HCT116 (cell line): ENCODE measurements around the gene CDK13. TPM values are rescaled to one million over a fixed set of nuclear protein-coding genes. Genes with fewer than 3 reads are reported as not detected.

Experiments
- ATAC-seq: fragments of 200-7000 bp; cut with Tn5 transposase; 2 replicates; pipeline ENCODE4 v1.9.1; 2020; ENCODE audit warnings: mild to moderate bottlenecking, moderate library complexity
- BruUV-seq: library from RNA; stranded (reverse); fragments of 400-500 nt; replicated peaks from 2 replicates; lab custom pipeline; 2021; lab: Mats Ljungman, UMichigan
- CTCF ChIA-PET: fragments of 300-600 bp; sonication (Branson Sonifier 250); formaldehyde crosslinking; loops from one replicate; lab custom pipeline; 2021; ENCODE audit warnings: antibody characterized with exemption; lab: Charles Lee
- POLR2A ChIA-PET: fragments of 300-600, 350-600 bp; sonication (Branson Sonifier 250); formaldehyde crosslinking; loops from one replicate; lab custom pipeline; 2021; ENCODE audit warnings: antibody characterized with exemption; lab: Charles Lee
- RAD21 ChIA-PET, 2 experiments: fragments of 300-600 bp; sonication (Branson Sonifier 250); formaldehyde crosslinking; loops; one replicate each; lab custom pipeline; 2023; ENCODE audit warnings: low total read pairs in 2 of 2; ENCODE audit not compliant: uncharacterized antibody in 2 of 2, unreplicated experiment in 2 of 2, low non-redundant PET in 1 of 2; lab: Charles Lee
- DNase-seq: peaks from one replicate; pipeline ENCODE4 v3.0.0-alpha.2; 2010; ENCODE audit warnings: low read depth, low spot score
- H2AFZ ChIP-seq: fragments of 200-600 bp; shearing (Covaris generic), sonication (generic); 2 replicates; pipeline ENCODE4 v1.6.1; 2017; ENCODE audit warnings: low read depth, mixed run types, mixed read lengths, antibody characterized with exemption, low read length; ENCODE audit not compliant: poor library complexity, severe bottlenecking
- H3K27ac ChIP-seq: 2 replicates; pipeline ENCODE4 v1.5.1; 2012; ENCODE audit warnings: low read depth, low read length
- H3K27me3 ChIP-seq: fragments of 200-600 bp; sonication (generic); 2 replicates; pipeline ENCODE4 v1.6.1; 2016; ENCODE audit warnings: mixed run types, low read length, mixed read lengths; ENCODE audit not compliant: insufficient read depth
- H3K36me3 ChIP-seq, 2 experiments: fragments of 200-500 bp in 1 of 2; fragments of 200-600 bp in 1 of 2; sonication (Bioruptor generic) in 1 of 2; sonication (generic) in 1 of 2; 2 replicates each; pipeline versions ENCODE4 v1.5.1 to v1.6.1; 2014 to 2016; ENCODE audit warnings: low read length in 2 of 2, inconsistent platforms in 1 of 2, mixed read lengths in 1 of 2, mixed run types in 1 of 2; ENCODE audit not compliant: insufficient read depth in 2 of 2, control insufficient read depth in 1 of 2
- H3K4me1 ChIP-seq, 2 experiments: fragments of 200-600 bp in 1 of 2; sonication (generic) in 1 of 2; 2 replicates each; pipeline versions ENCODE4 v1.5.1 to v1.6.1; 2012 to 2017; ENCODE audit warnings: low read length in 2 of 2, inconsistent platforms in 1 of 2, mild to moderate bottlenecking in 1 of 2, mixed read lengths in 1 of 2, mixed run types in 1 of 2, moderate library complexity in 1 of 2; ENCODE audit not compliant: insufficient read depth in 2 of 2, control insufficient read depth in 1 of 2
- H3K4me2 ChIP-seq: fragments of 200-600 bp; sonication (generic); 2 replicates; pipeline ENCODE4 v1.6.1; 2017; ENCODE audit warnings: mixed run types, low read length, mixed read lengths
- H3K4me3 ChIP-seq, 2 experiments: fragments of 200-600 bp in 1 of 2; sonication (generic) in 1 of 2; replicated peaks in 1 of 2; 2 replicates each; pipeline ENCODE4 v1.5.1; 2011 to 2016; ENCODE audit warnings: low read length in 2 of 2, control low read depth in 1 of 2, low read depth in 1 of 2, mild to moderate bottlenecking in 1 of 2, mixed read lengths in 1 of 2, mixed run types in 1 of 2
- H3K79me2 ChIP-seq: fragments of 200-600 bp; sonication (generic); 2 replicates; pipeline ENCODE4 v1.6.1; 2017; ENCODE audit warnings: mild to moderate bottlenecking, mixed run types, low read length, moderate library complexity, mixed read lengths; ENCODE audit not compliant: insufficient read depth
- H3K9ac ChIP-seq: fragments of 200-600 bp; sonication (generic); 2 replicates; pipeline ENCODE4 v1.6.1; 2016; ENCODE audit warnings: low read length, mixed read lengths
- H3K9me2 ChIP-seq: fragments of 200-600 bp; sonication (generic), shearing (Covaris generic); 2 replicates; pipeline ENCODE4 v1.6.1; 2017; ENCODE audit warnings: mixed run types, mild to moderate bottlenecking, moderate library complexity; ENCODE audit not compliant: insufficient read depth
- H3K9me3 ChIP-seq, 2 experiments: fragments of 200-500 bp in 1 of 2; fragments of 200-600 bp in 1 of 2; sonication (Bioruptor generic) in 1 of 2; sonication (generic) in 1 of 2; 2 replicates each; pipeline ENCODE4 v1.6.1; 2014 to 2017; ENCODE audit warnings: low read length in 2 of 2, mixed read lengths in 2 of 2, inconsistent platforms in 1 of 2, low read depth in 1 of 2, mild to moderate bottlenecking in 1 of 2, mixed run types in 1 of 2, moderate library complexity in 1 of 2; ENCODE audit not compliant: control insufficient read depth in 1 of 2, insufficient read depth in 1 of 2
- H4K20me1 ChIP-seq: fragments of 200-600 bp; sonication (generic), shearing (Covaris generic); 2 replicates; pipeline ENCODE4 v1.6.1; 2017; ENCODE audit warnings: mixed run types, mild to moderate bottlenecking, moderate library complexity; ENCODE audit not compliant: insufficient read depth
- CEBPB ChIP-seq: IDR thresholded peaks from 2 replicates; pipeline ENCODE4 v1.6.1; 2012; ENCODE audit warnings: low read depth
- EZH2phosphoT487 ChIP-seq: fragments of 200-600 bp; IDR thresholded peaks from 2 replicates; pipeline ENCODE4 v1.6.1; 2018; ENCODE audit warnings: antibody characterized with exemption, borderline replicate concordance
- POLR2A ChIP-seq: IDR thresholded peaks from 2 replicates; pipeline ENCODE4 v1.7.0; 2011; ENCODE audit warnings: borderline replicate concordance; ENCODE audit not compliant: insufficient read depth, insufficient read length; ENCODE audit errors: extremely low read depth
- SIN3A ChIP-seq: IDR thresholded peaks from 2 replicates; pipeline ENCODE4 v1.6.1; 2012; ENCODE audit warnings: low read depth
- SP1 ChIP-seq: IDR thresholded peaks from 2 replicates; pipeline ENCODE4 v1.6.1; 2012; ENCODE audit warnings: low read depth
- TCF7L2 ChIP-seq: IDR thresholded peaks from 2 replicates; pipeline ENCODE4 v1.7.0; 2011; ENCODE audit warnings: borderline replicate concordance, inconsistent platforms; ENCODE audit not compliant: insufficient read depth, insufficient read length; ENCODE audit errors: extremely low read depth
- ZFX ChIP-seq: fragments of 450-650 bp; IDR thresholded peaks from 2 replicates; pipeline ENCODE4 v1.6.1; 2017
- intact Hi-C: fragments of 100-400 bp; cut with micrococcal nuclease; formaldehyde crosslinking; loops from 2 replicates; pipeline ENCODE4 v1.10.0; 2022
- total RNA-seq: library from RNA; stranded (reverse); gene quantifications from one replicate; pipeline ENCODE4 v1.2.1, GENCODE V29; 2021; ENCODE audit not compliant: unreplicated experiment
- TF ChIP-seq, protein P1 (sequence below): IDR thresholded peaks from 2 replicates; pipeline ENCODE4 v1.6.1; 2012
- TF ChIP-seq, protein P2 (sequence below): IDR thresholded peaks from 2 replicates; pipeline ENCODE4 v1.6.1; 2012
- TF ChIP-seq, protein P3 (sequence below): IDR thresholded peaks from 2 replicates; pipeline ENCODE4 v1.6.1; 2011; ENCODE audit warnings: mild to moderate bottlenecking, low read length, moderate library complexity; ENCODE audit not compliant: insufficient replicate concordance; ENCODE audit errors: extremely low read depth

Gene CDK13
- total RNA-seq, 1 experiment from 2014 or later = 28.8 TPM

DNA sequence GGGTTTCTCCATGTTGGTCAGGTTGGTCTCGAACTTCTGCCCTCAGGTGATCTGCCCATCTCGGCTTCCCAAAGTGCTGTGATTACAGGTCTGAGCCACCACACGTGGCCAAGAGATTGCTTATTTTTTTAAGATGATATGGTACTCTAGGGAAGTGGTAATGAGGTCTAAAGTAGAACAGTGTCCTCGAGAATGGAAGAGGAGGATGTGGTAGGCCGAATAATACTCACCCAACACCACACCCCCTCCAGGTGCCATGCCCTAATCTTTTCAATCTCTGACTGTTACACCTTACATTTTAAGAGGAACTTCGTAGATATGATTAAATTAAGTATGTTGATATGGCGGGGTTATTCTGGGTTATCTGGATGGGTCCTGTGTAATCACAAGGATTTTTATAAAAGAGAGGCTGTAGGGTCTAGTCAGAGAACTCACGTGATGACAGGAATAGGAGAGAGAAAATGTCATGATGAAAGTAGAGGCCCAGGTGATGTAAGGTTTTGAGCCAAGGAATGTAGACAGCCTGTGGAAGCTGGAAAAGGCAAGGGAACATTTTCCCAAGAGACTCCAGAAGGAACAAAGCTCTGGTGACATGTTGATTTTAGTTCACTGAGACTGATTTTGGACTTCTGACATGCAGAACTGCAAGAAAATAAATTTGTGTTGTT is 29.5 kb downstream of the CDK13 start:
- H3K27ac ChIP-seq = no peak overlapping the region
- H3K27me3 ChIP-seq = no peaks in the 10 kb centered on the region
- BruUV-seq = no TSS peak
- H3K4me1 ChIP-seq = no peaks in the 10 kb centered on the region
- no peaks in the 10 kb centered on the region for H3K9me2 ChIP-seq
- H4K20me1 ChIP-seq = peaks cover 14% of the 10 kb centered on the region; the same call in 1 of the 2 replicates
- RAD21 ChIA-PET = no interaction called here
- no peak overlapping the region for H2AFZ ChIP-seq
- no peaks in the 10 kb centered on the region for H3K36me3 ChIP-seq
- intact Hi-C loops = no loop called here
- H3K79me2 ChIP-seq = peaks cover 81% of the 10 kb centered on the region
- CTCF ChIA-PET = no interaction called here
- no peak for ATAC-seq
- no peak overlapping the region for H3K9ac ChIP-seq
- TF ChIP-seq, protein P1, sequence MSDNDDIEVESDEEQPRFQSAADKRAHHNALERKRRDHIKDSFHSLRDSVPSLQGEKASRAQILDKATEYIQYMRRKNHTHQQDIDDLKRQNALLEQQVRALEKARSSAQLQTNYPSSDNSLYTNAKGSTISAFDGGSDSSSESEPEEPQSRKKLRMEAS = no peak
- TF ChIP-seq SP1 (no peak), SIN3A (no peak), EZH2phosphoT487 (no peak), ZFX (no peak), CEBPB (no peak), TCF7L2 (no peak), POLR2A (no peak)
- TF ChIP-seq, protein P2, sequence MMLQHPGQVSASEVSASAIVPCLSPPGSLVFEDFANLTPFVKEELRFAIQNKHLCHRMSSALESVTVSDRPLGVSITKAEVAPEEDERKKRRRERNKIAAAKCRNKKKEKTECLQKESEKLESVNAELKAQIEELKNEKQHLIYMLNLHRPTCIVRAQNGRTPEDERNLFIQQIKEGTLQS = no peak
- TF ChIP-seq, protein P3, sequence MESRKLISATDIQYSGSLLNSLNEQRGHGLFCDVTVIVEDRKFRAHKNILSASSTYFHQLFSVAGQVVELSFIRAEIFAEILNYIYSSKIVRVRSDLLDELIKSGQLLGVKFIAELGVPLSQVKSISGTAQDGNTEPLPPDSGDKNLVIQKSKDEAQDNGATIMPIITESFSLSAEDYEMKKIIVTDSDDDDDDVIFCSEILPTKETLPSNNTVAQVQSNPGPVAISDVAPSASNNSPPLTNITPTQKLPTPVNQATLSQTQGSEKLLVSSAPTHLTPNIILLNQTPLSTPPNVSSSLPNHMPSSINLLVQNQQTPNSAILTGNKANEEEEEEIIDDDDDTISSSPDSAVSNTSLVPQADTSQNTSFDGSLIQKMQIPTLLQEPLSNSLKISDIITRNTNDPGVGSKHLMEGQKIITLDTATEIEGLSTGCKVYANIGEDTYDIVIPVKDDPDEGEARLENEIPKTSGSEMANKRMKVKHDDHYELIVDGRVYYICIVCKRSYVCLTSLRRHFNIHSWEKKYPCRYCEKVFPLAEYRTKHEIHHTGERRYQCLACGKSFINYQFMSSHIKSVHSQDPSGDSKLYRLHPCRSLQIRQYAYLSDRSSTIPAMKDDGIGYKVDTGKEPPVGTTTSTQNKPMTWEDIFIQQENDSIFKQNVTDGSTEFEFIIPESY = no peak
- TF ChIP-seq, all 23 proteins: peak for 0
- Histone ChIP-seq H3K4me2 (no peak overlapping the region), H3K9me3 (no peaks in the 10 kb centered on the region), H3K4me3 (no peak overlapping the region)
- no peak for DNase-seq
- POLR2A ChIA-PET = no interaction called here
